GM12872 (cell line): ENCODE data around the gene CLCN6.

Experiments
- CTCF ChIP-seq: IDR thresholded peaks from 3 replicates; pipeline ENCODE4 v1.5.1; 2011; ENCODE audit warnings: low read depth, mild to moderate bottlenecking, low read length, moderate library complexity; ENCODE audit not compliant: insufficient read depth

Gene CLCN6

GRCh38 chr1:11764519-11764918 is 41.5 kb upstream of the CLCN6 start:
- no peak for TF ChIP-seq CTCF

GRCh38 chr1:11765661-11766428 is 40.1 kb upstream of the CLCN6 start:
- no peak for TF ChIP-seq CTCF

GRCh38 chr1:11766429-11766776 is 39.6 kb upstream of the CLCN6 start:
- no peak for TF ChIP-seq CTCF

- TF ChIP-seq CTCF = no peak
Measured at GRCh38 chr1:11767922-11768704, 37.9 kb upstream of the CLCN6 start.

GRCh38 chr1:11768821-11769220 is 37.2 kb upstream of the CLCN6 start:
- no peak for TF ChIP-seq CTCF

GRCh38 chr1:11769274-11769673 is 36.7 kb upstream of the CLCN6 start:
- no peak for TF ChIP-seq CTCF

- TF ChIP-seq CTCF = no peak
Measured at GRCh38 chr1:11770011-11770410, 36.0 kb upstream of the CLCN6 start.
